ENCODE measurements around the gene LRTM2.

LRTM2 gene

GRCh38 chr12:1828856-1829255, 8.5 kb downstream of the LRTM2 start:
- TF ChIP-seq CTCF (IDR thresholded peaks at IDR 0.05) (no peak), ZFX (IDR thresholded peaks at IDR 0.05; ENCODE audit: borderline replicate concordance) (no peak)
- H3K27ac ChIP-seq: no peak overlapping the region

- no peak for TF ChIP-seq ZFX (IDR thresholded peaks at IDR 0.05; ENCODE audit: borderline replicate concordance)
- TF ChIP-seq CTCF (IDR thresholded peaks at IDR 0.05): no peak
- H3K27ac ChIP-seq: no peak overlapping the region
Observed at GRCh38 chr12:1829306-1829900, 9.0 kb downstream of the LRTM2 start.

- TF ChIP-seq CTCF (IDR thresholded peaks at IDR 0.05) (no peak), ZFX (IDR thresholded peaks at IDR 0.05; ENCODE audit: borderline replicate concordance) (no peak)
- H3K27ac ChIP-seq: no peak overlapping the region
Observed at GRCh38 chr12:1830401-1830845, 10.1 kb downstream of the LRTM2 start.

GRCh38 chr12:1830981-1831963, 10.9 kb downstream of the LRTM2 start:
- TF ChIP-seq ZFX (IDR thresholded peaks at IDR 0.05; ENCODE audit: borderline replicate concordance) (no peak), CTCF (IDR thresholded peaks at IDR 0.05) (no peak)
- no peak overlapping the region for H3K27ac ChIP-seq

GRCh38 chr12:1832801-1833595, 12.6 kb downstream of the LRTM2 start:
- H3K27ac ChIP-seq: no peak overlapping the region
- TF ChIP-seq ZFX (IDR thresholded peaks at IDR 0.05; ENCODE audit: borderline replicate concordance) (no peak), CTCF (IDR thresholded peaks at IDR 0.05) (no peak; the same call in 1 of the 2 replicates)

- TF ChIP-seq CTCF (IDR thresholded peaks at IDR 0.05) (no peak), ZFX (IDR thresholded peaks at IDR 0.05; ENCODE audit: borderline replicate concordance) (no peak)
- no peak overlapping the region for H3K27ac ChIP-seq
Observed at GRCh38 chr12:1833596-1834028, 13.2 kb downstream of the LRTM2 start.
